Measurements from ENCODE around the gene NOC4L.
"Not testable (repeated sequence)": the region's sequence is repeated elsewhere in the genome, so short reads cannot be mapped to it uniquely, and the experiment has no call there.

NOC4L gene

DNA sequence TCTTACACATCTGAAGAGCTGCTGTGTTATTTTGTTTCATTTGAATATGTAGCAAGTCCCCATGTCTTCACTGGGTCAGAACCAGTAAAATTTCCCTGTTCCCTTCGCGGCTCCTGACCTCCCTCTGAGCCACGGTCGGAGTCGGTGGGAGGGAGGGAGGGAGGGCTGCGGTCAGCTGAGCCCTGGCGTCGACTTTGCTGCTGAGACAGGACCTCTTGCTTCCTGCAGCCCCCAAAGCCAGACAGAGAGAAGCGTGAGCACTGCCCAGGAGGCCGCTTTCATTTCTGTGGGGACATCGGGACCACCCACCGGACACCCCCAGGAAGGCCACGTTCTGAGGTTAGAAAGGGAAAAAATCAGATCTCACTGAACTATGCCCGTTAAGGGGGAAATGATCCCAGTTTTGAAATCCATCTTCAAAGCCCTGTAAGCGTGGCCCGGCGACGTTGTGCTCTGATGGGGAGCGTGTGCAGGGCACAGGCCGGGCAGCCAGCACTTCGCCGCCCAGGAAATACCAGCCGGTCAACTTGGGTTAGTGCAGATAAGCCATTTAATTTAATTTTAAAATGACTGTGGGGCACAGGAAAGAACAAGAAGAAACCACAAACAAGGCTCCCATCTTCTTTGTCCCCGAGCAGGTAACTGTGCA lies 42.1 kb downstream of the NOC4L start:
- no peak for DNase-seq

DNA sequence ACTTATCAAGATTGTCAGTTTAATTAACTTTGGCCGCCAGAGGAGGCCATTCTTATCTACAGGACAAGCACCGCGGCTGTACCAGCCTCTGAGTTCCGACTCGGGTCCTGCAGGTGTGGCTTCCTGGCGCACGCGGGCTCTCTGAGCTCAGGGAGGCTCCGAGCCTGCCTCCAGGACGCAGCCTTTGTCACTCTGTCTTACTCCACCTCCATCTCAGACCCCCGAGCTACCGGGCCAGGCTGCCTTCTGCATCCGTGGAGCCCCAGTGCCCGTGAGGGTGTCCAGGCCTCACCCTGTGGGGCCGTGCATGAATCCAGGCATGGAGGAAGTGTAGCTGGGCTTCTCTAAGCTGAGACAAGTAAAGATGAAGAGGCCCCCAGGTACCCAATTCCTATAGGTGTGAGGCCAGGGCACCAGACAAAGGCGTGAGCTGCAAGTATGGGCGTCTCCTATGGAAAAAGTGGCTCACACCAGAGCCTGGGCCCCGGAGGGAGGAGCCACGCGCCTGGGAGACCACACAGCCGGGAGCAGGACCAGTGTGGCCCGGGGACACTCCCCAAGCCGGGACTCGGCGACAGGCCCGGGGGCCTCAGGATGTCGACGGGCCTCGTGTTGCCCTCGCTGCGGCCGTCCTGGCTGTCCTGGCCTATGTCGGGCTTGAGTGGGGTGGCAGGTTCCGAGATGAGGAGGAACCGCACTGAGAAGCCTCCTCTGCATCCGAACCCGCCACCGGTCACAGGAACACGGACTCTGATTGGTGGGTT lies 42.8 kb downstream of the NOC4L start:
- peak; percentile 23 for DNase-seq

DNA sequence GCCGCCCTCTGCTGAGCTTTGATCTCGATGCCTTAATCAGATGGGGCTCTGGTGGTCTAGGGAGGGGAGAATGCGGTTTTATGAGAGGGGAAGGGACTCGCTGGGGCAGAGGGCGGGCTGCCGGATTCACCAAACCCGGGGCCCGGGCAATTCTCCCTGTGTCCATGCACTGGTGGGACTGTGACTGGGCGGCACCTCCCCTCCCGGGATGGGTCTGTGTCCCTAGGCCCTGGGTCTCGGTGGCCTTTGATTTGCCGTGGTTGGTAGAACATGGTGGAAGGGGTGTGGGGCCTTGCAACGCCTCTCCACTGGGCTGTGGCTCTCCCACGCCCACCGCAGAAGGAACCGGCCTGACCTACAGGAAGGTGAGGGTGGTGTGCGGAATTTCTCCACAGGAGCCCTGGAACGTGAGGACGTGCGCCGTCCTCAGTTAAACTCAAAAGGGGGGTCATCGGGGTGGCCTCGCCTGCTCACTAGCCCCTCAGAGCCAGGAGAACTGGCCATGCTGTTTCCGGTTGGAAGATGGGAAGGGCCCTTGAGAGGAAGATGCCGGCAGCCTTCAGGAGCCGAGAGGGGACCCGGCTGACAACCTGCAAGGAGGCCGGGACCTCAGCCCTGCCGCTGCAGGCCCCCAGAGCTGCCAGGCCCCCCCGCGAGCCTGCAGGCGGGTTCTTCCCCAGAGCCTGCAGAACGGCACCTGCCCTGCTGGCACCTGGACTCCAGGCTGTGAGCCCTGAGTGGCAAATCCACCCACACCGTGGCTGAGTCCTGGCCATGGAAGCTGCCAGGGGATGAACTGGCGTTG lies 43.6 kb downstream of the NOC4L start:
- no peak for DNase-seq

DNA sequence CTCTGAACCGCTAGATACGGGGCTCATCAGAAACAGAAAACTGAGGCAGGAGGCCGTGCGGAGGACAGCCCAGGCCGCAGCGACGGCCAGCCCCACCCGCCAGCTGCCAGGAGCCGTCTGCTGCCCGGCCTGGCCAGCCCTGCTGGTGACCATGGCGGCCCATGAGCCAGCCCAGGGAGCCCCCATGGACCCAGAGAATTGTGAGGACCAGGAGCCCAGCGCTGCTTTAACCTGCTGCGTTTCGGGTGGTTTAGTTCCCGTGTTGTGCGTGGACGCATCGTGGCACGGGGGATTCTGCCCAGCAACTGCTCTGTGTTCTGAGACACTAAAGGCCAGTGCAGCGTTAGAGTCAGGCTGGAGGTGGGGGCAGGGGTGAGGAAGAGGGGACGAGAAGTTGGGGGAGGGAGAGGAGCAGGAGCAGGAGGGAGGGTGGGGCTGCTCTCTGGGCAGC lies 44.2 kb downstream of the NOC4L start:
- no peak for DNase-seq

DNA sequence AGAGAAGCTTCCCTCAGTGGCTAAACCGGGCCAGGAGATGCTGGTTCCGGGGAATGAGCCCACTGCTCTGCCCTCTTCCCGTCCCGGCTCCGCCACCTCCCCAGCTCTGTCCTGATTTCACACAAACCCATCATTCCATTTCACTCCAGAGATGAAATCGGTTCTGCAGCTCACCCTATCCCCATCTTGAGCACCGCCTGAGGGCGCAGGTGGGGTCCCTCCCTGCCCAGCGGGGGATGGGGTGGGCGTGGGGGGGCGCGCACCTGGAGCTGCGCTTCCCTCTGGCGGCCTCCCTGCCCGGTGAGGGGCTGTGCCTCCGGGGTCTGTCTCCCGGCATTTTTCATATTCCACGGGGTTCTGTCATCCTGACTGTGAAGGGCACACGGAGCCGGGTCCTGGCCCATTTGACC lies 44.7 kb downstream of the NOC4L start:
- DNase-seq, result no peak

DNA sequence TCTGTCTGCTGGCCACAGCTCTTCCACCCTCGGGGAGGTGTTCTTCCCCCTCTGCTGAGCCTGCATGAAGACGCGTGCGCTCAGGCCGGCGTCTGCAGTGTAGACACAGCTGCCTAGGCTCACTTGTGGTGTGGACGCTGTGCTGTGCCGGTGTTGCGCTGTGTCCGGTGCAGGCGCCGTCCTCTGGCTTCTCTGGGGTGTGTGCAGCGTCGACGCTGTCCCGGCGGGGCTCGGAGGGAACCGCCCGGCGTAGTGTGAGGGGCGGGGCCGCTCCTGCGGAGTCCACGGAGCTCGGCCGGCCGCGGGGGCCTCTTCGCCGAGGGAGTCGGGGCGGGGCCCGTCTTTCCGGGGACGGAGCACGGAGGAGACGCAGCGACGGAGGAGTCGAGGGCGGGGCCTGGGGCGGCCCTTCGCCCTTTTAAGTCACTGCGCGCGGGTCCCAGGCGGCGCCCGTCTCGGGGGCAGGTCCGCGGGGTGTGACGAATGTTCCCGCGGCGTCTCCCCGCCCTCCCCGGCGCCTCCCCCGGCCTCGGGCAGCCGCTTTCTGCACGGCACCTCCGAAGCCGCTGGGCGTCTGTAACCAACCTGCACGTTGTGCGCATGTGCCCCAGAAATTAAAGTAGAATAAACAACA lies 45.2 kb downstream of the NOC4L start:
- DNase-seq, result peak; percentile 96

DNA sequence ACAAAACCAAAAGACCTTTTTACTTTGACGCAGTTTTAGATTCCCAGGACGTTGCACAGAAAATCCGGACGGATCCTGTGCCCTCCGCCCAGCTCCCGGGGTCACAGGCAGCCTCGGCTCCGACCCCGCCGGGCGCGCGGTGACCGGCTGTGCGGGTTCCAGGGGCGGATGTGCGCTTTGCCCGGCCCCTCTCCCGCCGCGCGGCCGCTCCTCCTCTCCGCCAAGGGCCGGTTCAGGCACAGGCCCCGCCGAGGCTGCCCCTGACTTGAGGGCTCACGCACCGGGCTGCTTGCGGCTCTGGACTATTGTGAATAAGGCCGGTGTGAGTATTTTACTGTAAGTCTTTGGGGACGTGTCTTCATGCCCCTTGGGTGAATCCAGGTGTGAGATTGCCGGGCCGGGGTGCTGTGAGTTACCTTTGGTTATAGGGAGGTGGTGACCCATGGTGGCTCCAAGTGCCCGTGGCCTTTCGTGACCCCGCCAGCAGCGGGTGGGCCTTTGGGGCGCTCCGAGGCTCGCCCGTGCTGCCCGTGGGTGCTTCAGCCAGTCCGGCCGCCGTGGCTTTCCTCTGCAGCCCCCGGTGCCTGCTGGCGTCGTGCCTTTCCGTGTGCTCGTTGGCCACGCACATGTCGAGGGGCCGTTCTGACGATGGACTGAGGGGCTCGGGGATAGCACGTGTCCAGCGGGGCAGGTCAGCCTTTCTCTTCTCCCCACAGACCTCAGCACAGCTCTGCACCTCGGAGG lies 45.9 kb downstream of the NOC4L start:
- DNase-seq, result no peak

DNA sequence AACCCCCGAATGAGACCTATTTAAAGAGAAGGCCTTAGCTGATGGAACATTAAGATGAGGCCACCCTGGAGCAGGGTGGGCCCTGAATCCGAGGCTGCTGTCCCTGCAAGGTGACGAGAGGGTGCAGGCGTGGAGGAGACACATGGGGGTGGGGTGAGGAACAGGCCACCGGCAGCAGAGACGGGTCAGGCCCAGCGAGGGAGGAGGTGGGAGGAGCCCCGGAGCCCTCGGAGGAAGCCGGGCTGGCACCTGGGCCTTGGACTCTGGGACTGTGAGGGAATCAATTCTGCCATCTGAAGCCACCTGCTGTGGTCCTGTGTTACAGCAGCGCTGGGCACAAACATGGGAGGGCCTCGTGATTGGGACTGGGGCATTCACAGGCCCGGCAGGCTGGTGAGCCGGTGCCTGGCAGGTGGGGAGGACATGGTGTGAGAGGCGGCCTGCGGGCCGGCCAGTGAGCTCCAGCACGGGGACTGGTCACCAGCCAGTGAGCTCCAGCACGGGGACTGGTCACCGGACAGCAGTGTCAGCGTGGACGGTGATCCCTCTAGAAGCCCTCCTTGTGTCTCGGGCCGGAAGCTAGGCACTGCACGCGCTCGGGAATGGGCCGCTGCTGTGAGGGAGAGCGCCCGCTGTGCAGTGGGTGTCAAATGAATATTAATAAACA lies 46.7 kb downstream of the NOC4L start:
- DNase-seq, result no peak

DNA sequence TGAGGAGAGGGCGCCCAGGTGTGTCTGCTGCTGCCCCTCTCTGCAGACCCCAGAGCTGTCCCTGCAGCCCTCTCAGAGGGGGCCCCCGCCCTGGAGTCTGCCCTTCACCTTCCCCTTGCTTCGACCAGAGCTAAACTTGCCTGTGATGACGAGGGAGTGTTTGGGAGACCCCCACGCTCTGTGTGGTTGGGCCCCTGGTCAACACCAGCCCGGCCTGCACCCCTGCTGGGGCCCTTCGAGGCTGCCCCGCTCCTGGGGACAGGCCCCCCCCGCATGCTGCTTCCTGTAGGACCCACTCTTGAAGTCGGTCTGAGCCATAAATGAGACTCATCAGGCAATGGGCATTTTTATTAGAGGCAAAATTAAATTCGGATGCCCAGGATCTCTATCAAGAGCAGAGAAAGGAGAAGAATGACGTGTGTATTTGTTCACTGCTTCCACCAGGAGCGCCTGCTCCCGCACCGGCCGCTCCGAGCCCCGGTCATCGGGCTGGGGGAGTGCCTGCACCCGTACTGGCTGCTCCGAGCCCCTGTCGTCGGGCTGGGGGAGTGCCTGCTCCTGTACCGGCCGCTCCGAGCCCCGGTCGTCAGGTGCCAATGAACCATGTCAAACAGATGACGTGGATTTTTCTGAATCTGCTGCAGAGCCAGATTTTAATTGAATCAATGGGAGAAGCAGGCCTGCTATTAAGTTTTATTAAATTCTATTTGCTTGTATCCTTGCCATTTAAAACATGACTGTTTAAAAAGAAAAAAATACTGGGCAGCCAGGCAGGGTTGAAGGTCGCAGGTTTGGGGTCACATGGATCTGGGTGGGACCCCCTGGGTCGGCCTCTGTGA lies 47.7 kb downstream of the NOC4L start:
- DNase-seq, result no peak

DNA sequence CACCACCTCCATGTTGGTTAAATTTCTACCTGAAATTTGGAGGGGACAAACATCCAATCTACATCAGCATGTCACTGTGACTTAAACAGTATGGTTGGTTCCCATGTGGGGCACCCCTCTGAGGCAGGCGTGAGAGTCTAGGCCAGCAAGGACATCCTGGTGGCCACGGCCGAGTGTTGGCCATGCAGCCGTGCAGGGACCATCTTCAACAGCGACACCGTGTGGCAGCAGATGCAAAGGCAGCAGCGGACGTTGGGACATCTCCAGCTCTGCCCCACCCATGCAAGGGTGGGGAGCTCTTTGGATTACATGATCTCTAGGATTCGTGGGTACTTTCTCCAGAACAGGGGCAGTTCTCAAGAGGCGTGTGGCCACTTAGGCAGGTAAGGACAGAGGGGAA lies 49.8 kb downstream of the NOC4L start:
- no peak for DNase-seq

DNA sequence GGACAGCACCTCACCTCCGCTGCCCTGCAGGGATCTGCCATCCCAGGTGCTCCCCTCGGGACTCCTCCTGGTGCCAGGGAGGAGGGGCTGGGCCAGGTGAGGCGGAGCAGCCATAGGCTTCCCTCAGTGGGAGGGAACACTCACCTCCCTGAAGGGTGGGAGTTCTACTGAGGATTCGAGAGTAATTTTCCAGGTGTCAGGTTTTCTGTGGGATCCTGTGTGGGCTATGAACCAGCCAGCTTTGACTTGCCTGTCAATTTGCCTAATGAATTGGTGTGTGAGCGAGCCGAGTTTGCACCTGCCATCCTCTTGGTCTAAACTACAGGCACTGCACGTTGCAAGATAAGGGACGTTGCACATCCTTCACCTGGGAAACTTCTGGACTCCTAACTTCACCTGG lies 50.3 kb downstream of the NOC4L start:
- DNase-seq, result no peak

DNA sequence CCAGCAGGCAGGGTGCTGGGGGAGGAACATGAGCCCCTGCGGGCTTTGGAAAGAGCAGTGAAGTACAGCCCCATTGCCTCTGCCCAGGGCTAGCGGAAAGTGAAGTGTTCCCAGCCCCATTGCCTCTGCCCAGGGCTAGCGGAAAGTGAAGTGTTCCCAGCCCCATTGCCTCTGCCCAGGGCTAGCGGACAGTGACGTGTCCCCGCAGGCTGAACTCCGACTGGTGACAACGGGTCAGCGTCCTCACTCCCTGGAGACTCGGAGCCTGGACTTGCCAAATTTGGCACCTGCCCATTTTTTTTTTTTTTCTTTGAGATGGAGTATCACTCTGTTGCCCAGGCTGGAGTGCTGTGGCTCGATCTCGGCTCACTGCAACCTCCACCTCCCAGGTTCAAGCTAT lies 51.0 kb downstream of the NOC4L start:
- not testable (repeated sequence) for DNase-seq

DNA sequence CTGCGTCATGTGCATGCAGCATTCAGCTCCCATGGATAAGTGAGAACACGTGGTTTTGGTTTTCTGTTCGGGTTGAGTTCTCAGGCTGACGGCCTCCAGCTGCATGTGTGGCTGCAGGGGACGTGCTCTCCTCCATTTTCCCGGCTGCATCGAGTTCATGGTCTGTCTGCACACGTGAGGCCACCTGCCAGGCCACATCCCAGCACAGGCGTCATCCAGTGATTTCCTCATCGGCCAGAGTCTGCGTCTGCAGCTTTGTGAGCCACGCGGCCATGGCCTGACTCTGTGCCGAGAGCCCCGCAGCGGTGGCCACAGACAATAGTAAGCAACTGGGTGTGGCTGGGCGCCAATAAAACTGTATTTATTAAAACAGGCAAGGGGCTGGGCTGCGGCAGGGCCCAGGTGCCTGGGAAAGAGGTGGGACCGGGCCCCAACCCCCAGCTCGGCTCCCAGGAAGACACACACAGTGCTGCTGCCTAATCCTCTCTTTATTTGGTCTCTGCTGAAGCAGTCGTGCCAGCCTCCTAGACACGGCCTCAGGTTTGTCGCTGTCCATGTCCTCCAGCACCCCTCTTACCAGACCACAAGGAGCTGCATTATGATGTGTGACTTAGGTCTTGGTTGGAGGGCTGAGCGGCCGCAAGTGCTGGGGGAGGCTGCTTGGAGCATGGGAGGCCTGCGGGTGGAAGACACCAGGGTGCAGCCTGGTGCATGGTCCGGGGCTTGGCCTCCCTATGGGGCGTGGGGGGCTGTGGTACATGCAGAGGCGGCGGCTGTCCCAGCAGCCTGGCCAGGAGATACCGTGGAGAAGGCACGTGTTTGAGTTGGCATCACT lies 52.0 kb downstream of the NOC4L start:
- no peak for DNase-seq

DNA sequence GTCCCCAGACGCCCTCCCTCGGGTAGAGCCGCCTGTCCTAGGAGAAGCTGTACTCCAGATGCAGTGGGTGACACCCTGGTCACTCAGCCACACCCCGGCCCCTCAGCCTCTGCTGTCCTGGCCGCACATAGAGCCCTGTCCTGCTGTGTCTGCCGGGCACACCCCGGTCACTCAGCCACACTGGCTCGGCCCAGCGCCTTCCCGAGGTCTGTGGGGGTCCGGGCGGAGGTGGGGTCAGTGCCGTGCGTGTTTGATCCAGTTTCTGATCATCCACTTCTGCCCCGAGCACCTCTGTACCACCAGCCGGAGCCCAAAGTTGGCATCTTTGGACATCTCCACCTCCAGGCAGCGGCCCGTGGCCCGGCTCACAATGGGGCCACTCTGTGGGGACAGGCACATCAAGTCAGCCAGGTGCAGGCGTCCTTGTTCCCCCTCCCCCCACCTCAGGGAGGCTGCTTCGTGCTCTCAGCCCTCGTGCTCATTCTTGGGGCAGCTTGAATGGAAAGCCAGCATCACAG lies 52.7 kb downstream of the NOC4L start:
- DNase-seq, result no peak

DNA sequence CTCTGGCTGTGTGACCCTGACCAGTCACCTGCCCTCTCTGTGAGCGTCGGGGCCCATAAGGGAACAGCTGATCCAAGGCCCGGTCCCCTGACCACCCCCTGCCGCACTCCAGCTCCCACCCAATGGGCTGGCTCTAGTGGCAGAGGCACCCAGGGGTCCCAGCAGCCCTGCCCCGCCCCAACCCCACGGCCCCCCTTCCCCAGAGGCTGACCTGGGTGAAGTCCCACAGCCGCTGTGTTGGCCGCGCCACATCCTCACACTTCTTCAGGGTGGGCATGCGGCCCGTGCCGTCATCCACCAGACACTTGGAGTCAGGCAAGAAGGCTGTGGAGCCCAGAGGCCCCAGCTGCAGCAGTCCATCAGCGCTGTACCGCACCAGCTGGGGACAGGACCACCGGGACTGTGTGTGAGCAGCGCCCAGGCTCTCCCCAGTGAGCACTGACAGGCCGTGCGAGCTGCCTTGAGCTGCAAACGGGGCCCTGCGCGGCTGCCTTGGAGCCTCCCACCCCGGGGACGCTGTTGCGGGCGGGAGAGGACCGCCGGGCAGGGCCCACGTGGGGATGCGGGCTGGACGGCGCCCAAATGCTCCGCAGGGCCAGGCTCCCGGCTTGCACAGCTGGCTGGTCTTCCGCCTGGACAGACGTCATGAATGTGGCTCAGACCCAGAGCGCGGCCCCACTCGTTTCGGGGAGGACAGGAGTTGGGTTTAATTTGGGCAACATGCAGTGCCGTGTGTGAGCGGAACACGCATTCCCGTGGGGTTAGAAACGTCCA lies 53.5 kb downstream of the NOC4L start:
- no peak for DNase-seq

DNA sequence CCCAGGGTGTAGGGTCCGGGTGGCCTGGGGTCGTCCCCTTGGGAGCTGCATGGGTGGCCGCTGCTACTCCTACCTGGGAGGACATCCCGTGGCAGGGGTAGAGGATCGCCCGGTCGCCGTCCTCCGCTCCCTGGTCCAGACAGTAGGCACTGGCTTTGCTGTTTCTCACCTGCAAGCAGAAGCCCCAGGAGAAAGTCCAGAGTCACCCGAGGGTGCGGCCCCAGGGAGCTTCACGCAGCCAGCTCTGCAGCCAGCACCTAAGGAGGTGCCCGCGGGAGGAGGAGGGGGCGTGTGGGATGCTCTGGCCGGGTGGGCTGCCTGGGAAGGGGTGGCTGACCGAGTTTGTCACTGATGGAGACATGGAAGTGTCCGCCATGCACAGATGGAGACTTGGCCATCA lies 54.8 kb downstream of the NOC4L start:
- no peak for DNase-seq

DNA sequence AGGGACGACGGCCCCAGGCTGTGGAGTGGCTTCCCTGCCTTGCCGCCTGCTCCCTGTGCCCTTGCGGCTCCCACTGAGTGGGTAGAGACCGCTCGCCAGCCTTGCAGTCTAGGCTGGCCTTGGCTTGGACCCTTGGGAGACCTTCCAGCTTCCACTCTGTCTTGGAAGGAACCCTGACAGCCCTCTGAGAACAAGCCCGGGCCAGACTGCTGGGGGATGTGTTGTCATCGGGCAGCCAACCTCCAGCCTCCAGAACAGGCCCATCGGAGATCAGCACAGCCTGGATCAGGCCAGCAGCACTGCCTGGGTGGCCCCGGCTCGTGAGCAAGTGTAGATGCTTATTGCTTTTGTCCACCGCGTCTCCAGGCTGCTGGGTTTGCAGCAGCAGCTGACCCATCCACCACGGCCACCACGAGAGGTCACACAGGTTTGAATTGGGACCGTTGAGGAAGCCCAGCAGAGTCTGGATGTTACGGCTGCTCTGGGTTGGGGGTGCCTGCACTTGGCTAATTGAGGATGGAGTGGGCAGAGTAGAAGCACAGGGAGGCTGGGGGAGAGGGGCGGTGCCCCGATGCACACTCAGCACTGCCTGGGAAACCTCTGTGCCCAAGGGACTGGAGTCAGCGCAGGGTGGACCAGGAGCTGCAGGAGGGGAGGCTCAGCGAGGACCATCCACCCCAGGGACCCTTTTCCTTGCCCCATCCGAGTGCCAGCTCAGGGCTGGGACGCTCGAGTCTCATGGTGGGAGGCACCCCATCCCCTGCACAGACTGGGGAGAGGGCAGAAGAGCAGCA lies 55.5 kb downstream of the NOC4L start:
- no peak for DNase-seq

DNA sequence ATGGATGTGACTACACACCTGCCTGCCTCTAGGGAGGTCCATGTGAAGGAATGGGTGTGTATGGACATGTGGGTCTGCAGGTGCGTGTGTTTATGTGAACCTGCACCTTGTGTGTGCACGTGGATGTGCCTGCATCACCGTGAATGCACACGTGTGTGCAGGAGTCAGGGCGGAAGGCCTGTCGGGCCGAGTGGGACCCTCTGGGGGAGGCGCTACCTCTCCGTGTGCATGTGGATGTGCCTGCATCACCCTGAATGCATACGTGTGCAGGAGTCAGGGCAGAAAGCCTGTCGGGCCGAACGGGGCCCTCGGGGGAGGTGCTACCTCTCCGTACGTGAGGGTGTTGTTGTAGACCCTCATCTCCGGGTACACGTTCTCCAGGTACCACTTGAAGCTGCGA lies 56.5 kb downstream of the NOC4L start:
- DNase-seq, result no peak

Measured in CD4-positive, alpha-beta T cell treated with Interleukin-10 for 1 hour (primary cell).